HCT116 (cell line): Measurements from ENCODE around the gene PISD. TPM values are rescaled to one million over a fixed set of nuclear protein-coding genes. Genes with fewer than 3 reads are reported as not detected.
A peak's percentile ranks its signal among the peaks of the same experiment; 100 is the strongest.

Experiments used
- ATAC-seq: fragments of 200-7000 bp; cut with Tn5 transposase; 2 replicates; pipeline ENCODE4 v1.9.1; 2020; ENCODE audit warnings: mild to moderate bottlenecking, moderate library complexity
- BruUV-seq: library from RNA; stranded (reverse); fragments of 400-500 nt; replicated peaks from 2 replicates; lab custom pipeline; 2021; lab: Mats Ljungman, UMichigan
- CTCF ChIA-PET: fragments of 300-600 bp; sonication (Branson Sonifier 250); formaldehyde crosslinking; loops from one replicate; lab custom pipeline; 2021; ENCODE audit warnings: antibody characterized with exemption; lab: Charles Lee
- POLR2A ChIA-PET: fragments of 300-600, 350-600 bp; sonication (Branson Sonifier 250); formaldehyde crosslinking; loops from one replicate; lab custom pipeline; 2021; ENCODE audit warnings: antibody characterized with exemption; lab: Charles Lee
- RAD21 ChIA-PET, 2 experiments: fragments of 300-600 bp; sonication (Branson Sonifier 250); formaldehyde crosslinking; loops; one replicate each; lab custom pipeline; 2023; ENCODE audit warnings: low total read pairs in 2 of 2; ENCODE audit not compliant: uncharacterized antibody in 2 of 2, unreplicated experiment in 2 of 2, low non-redundant PET in 1 of 2; lab: Charles Lee
- DNase-seq: peaks from one replicate; pipeline ENCODE4 v3.0.0-alpha.2; 2010; ENCODE audit warnings: low read depth, low spot score
- H2AFZ ChIP-seq: fragments of 200-600 bp; shearing (Covaris generic), sonication (generic); 2 replicates; pipeline ENCODE4 v1.6.1; 2017; ENCODE audit warnings: low read depth, mixed run types, mixed read lengths, antibody characterized with exemption, low read length; ENCODE audit not compliant: poor library complexity, severe bottlenecking
- H3K27ac ChIP-seq: 2 replicates; pipeline ENCODE4 v1.5.1; 2012; ENCODE audit warnings: low read depth, low read length
- H3K27me3 ChIP-seq: fragments of 200-600 bp; sonication (generic); 2 replicates; pipeline ENCODE4 v1.6.1; 2016; ENCODE audit warnings: mixed run types, low read length, mixed read lengths; ENCODE audit not compliant: insufficient read depth
- H3K36me3 ChIP-seq, 2 experiments: fragments of 200-500 bp in 1 of 2; fragments of 200-600 bp in 1 of 2; sonication (Bioruptor generic) in 1 of 2; sonication (generic) in 1 of 2; 2 replicates each; pipeline versions ENCODE4 v1.5.1 to v1.6.1; 2014 to 2016; ENCODE audit warnings: low read length in 2 of 2, inconsistent platforms in 1 of 2, mixed read lengths in 1 of 2, mixed run types in 1 of 2; ENCODE audit not compliant: insufficient read depth in 2 of 2, control insufficient read depth in 1 of 2
- H3K4me1 ChIP-seq, 2 experiments: fragments of 200-600 bp in 1 of 2; sonication (generic) in 1 of 2; 2 replicates each; pipeline versions ENCODE4 v1.5.1 to v1.6.1; 2012 to 2017; ENCODE audit warnings: low read length in 2 of 2, inconsistent platforms in 1 of 2, mild to moderate bottlenecking in 1 of 2, mixed read lengths in 1 of 2, mixed run types in 1 of 2, moderate library complexity in 1 of 2; ENCODE audit not compliant: insufficient read depth in 2 of 2, control insufficient read depth in 1 of 2
- H3K4me2 ChIP-seq: fragments of 200-600 bp; sonication (generic); 2 replicates; pipeline ENCODE4 v1.6.1; 2017; ENCODE audit warnings: mixed run types, low read length, mixed read lengths
- H3K4me3 ChIP-seq, 2 experiments: fragments of 200-600 bp in 1 of 2; sonication (generic) in 1 of 2; replicated peaks in 1 of 2; 2 replicates each; pipeline ENCODE4 v1.5.1; 2011 to 2016; ENCODE audit warnings: low read length in 2 of 2, control low read depth in 1 of 2, low read depth in 1 of 2, mild to moderate bottlenecking in 1 of 2, mixed read lengths in 1 of 2, mixed run types in 1 of 2
- H3K79me2 ChIP-seq: fragments of 200-600 bp; sonication (generic); 2 replicates; pipeline ENCODE4 v1.6.1; 2017; ENCODE audit warnings: mild to moderate bottlenecking, mixed run types, low read length, moderate library complexity, mixed read lengths; ENCODE audit not compliant: insufficient read depth
- H3K9ac ChIP-seq: fragments of 200-600 bp; sonication (generic); 2 replicates; pipeline ENCODE4 v1.6.1; 2016; ENCODE audit warnings: low read length, mixed read lengths
- H3K9me2 ChIP-seq: fragments of 200-600 bp; sonication (generic), shearing (Covaris generic); 2 replicates; pipeline ENCODE4 v1.6.1; 2017; ENCODE audit warnings: mixed run types, mild to moderate bottlenecking, moderate library complexity; ENCODE audit not compliant: insufficient read depth
- H3K9me3 ChIP-seq, 2 experiments: fragments of 200-500 bp in 1 of 2; fragments of 200-600 bp in 1 of 2; sonication (Bioruptor generic) in 1 of 2; sonication (generic) in 1 of 2; 2 replicates each; pipeline ENCODE4 v1.6.1; 2014 to 2017; ENCODE audit warnings: low read length in 2 of 2, mixed read lengths in 2 of 2, inconsistent platforms in 1 of 2, low read depth in 1 of 2, mild to moderate bottlenecking in 1 of 2, mixed run types in 1 of 2, moderate library complexity in 1 of 2; ENCODE audit not compliant: control insufficient read depth in 1 of 2, insufficient read depth in 1 of 2
- H4K20me1 ChIP-seq: fragments of 200-600 bp; sonication (generic), shearing (Covaris generic); 2 replicates; pipeline ENCODE4 v1.6.1; 2017; ENCODE audit warnings: mixed run types, mild to moderate bottlenecking, moderate library complexity; ENCODE audit not compliant: insufficient read depth
- EGR1 ChIP-seq: IDR thresholded peaks from 2 replicates; pipeline ENCODE4 v1.6.1; 2012; ENCODE audit warnings: low read depth
- ELF1 ChIP-seq: IDR thresholded peaks from 2 replicates; pipeline ENCODE4 v1.6.1; 2012; ENCODE audit warnings: low read depth, borderline replicate concordance
- EZH2 ChIP-seq: fragments of 200-600 bp; sonication (generic); IDR thresholded peaks from 2 replicates; pipeline ENCODE4 v1.6.1; 2017; ENCODE audit warnings: antibody characterized with exemption, mixed run types
- EZH2phosphoT487 ChIP-seq: fragments of 200-600 bp; IDR thresholded peaks from 2 replicates; pipeline ENCODE4 v1.6.1; 2018; ENCODE audit warnings: antibody characterized with exemption, borderline replicate concordance
- POLR2AphosphoS5 ChIP-seq: IDR thresholded peaks from 2 replicates; pipeline ENCODE4 v1.6.1; 2011; ENCODE audit warnings: mild to moderate bottlenecking, low read depth, low read length, moderate library complexity
- RAD21 ChIP-seq: IDR thresholded peaks from 2 replicates; pipeline ENCODE4 v1.6.1; 2012; ENCODE audit warnings: low read depth, mild to moderate bottlenecking
- intact Hi-C: fragments of 100-400 bp; cut with micrococcal nuclease; formaldehyde crosslinking; loops from 2 replicates; pipeline ENCODE4 v1.10.0; 2022
- total RNA-seq: library from RNA; stranded (reverse); gene quantifications from one replicate; pipeline ENCODE4 v1.2.1, GENCODE V29; 2021; ENCODE audit not compliant: unreplicated experiment
- TF ChIP-seq, protein P1 (sequence below), 3 experiments: fragments of 200-600 bp in 1 of 3; sonication (generic) in 1 of 3; IDR thresholded peaks in 2 of 3; conservative IDR thresholded peaks in 1 of 3; 2 replicates each; pipeline ENCODE4 v1.5.1; 2012 to 2017; ENCODE audit warnings: low read depth in 2 of 3, low read length in 2 of 3, antibody characterized with exemption in 1 of 3, borderline replicate concordance in 1 of 3, control low read depth in 1 of 3, mild to moderate bottlenecking in 1 of 3, mixed read lengths in 1 of 3, mixed run types in 1 of 3, moderate library complexity in 1 of 3; ENCODE audit not compliant: insufficient read depth in 1 of 3
- TF ChIP-seq, protein P2 (sequence below): IDR thresholded peaks from 2 replicates; pipeline ENCODE4 v1.6.1; 2012
- TF ChIP-seq, protein P3 (sequence below): IDR thresholded peaks from 2 replicates; pipeline ENCODE4 v1.6.1; 2011; ENCODE audit warnings: mild to moderate bottlenecking, low read length, moderate library complexity; ENCODE audit not compliant: insufficient replicate concordance; ENCODE audit errors: extremely low read depth

PISD gene
- total RNA-seq, 1 experiment from 2014 or later: 47.1 TPM

DNA sequence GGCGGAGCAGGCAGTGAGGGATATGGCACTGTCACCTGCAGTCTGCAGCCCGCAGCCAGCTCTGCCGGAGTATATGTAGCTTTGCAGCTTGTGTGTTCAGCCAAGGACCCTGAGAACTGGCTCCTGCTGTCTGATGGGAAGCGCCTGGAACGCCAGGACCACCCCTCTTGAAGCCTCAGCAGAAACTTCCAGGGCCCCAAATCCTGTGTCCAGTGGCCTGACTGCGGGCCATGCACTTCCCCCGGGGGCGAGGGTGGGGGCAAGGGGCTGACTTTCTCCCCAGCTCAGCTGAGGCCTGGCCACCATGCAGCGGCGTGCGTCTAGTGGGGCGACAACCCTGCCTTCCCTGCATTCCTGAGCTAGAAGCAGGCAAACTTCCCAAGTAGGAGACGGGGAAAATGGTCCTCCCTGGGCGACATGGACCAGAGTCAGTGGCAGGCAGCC, 32.3 kb downstream of the PISD start:
- BruUV-seq: no TSS peak
- Histone ChIP-seq H4K20me1 (0 out of 2 replicates have a peak, but pooled peaks cover 6% of the 10 kb centered on the region), H3K9ac (peak overlapping the region; percentile 95), H3K79me2 (peaks cover 96% of the 10 kb centered on the region), H3K36me3 (peaks cover 0 to 15% of the 10 kb centered on the region in 2 experiments; a peak in 2 of 4 replicates), H3K9me2 (no peaks in the 10 kb centered on the region), H2AFZ (no peak overlapping the region), H3K4me3 (peak overlapping the region; percentile 76 to 88), H3K27ac (peak overlapping the region; percentile 70), H3K27me3 (no peaks in the 10 kb centered on the region), H3K4me1 (peaks cover 17 to 44% of the 10 kb centered on the region in 2 experiments), H3K9me3 (no peaks in the 10 kb centered on the region), H3K4me2 (peak overlapping the region; percentile 95)
- ChIA-PET RAD21 (interaction anchor here in 1 of 2 experiments (0.9 kb wide), 1 partner anchor 340 kb away, joined by 3 read pairs; no protein-coding TSS in a partner anchor), CTCF (interaction anchor here (1.0 to 1.6 kb wide), 2 partner anchors 68 to 340 kb away, joined by 3 to 5 read pairs; no protein-coding TSS in a partner anchor), POLR2A (interaction anchor here (0.9 to 1.8 kb wide), 4 partner anchors 12 to 341 kb away, joined by 3 to 8 read pairs (median 4); partner anchors contain the start of gene PISD)
- intact Hi-C loops: loop anchor here (5.0 to 10.0 kb wide), 2 partner anchors 142 to 285 kb away; partner anchors contain the start of genes EIF4ENIF1 and PATZ1
- DNase-seq: no peak
- no peak for ATAC-seq
- TF ChIP-seq POLR2AphosphoS5 (no peak), EGR1 (no peak), EZH2 (no peak), EZH2phosphoT487 (no peak), RAD21 (no peak), ELF1 (no peak)
- TF ChIP-seq, protein P1, sequence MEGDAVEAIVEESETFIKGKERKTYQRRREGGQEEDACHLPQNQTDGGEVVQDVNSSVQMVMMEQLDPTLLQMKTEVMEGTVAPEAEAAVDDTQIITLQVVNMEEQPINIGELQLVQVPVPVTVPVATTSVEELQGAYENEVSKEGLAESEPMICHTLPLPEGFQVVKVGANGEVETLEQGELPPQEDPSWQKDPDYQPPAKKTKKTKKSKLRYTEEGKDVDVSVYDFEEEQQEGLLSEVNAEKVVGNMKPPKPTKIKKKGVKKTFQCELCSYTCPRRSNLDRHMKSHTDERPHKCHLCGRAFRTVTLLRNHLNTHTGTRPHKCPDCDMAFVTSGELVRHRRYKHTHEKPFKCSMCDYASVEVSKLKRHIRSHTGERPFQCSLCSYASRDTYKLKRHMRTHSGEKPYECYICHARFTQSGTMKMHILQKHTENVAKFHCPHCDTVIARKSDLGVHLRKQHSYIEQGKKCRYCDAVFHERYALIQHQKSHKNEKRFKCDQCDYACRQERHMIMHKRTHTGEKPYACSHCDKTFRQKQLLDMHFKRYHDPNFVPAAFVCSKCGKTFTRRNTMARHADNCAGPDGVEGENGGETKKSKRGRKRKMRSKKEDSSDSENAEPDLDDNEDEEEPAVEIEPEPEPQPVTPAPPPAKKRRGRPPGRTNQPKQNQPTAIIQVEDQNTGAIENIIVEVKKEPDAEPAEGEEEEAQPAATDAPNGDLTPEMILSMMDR (IDR thresholded peaks at IDR 0.05 in 2 of 3, conservative IDR thresholded peaks at IDR 0.05 in 1 of 3; ENCODE audit: borderline replicate concordance in 1 of 3, insufficient read depth in 1 of 3, low read depth in 2 of 3, low read length in 2 of 3): no peak
- TF ChIP-seq, protein P2, sequence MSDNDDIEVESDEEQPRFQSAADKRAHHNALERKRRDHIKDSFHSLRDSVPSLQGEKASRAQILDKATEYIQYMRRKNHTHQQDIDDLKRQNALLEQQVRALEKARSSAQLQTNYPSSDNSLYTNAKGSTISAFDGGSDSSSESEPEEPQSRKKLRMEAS: no peak
- TF ChIP-seq, protein P3, sequence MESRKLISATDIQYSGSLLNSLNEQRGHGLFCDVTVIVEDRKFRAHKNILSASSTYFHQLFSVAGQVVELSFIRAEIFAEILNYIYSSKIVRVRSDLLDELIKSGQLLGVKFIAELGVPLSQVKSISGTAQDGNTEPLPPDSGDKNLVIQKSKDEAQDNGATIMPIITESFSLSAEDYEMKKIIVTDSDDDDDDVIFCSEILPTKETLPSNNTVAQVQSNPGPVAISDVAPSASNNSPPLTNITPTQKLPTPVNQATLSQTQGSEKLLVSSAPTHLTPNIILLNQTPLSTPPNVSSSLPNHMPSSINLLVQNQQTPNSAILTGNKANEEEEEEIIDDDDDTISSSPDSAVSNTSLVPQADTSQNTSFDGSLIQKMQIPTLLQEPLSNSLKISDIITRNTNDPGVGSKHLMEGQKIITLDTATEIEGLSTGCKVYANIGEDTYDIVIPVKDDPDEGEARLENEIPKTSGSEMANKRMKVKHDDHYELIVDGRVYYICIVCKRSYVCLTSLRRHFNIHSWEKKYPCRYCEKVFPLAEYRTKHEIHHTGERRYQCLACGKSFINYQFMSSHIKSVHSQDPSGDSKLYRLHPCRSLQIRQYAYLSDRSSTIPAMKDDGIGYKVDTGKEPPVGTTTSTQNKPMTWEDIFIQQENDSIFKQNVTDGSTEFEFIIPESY: no peak
